OCI-LY7 (cell line): ENCODE data around the gene NHERF2.

ENCODE experiments used
- CTCF ChIP-seq: fragments of 200-600 bp; sonication (generic); conservative IDR thresholded peaks from 2 replicates; pipeline ENCODE4 v1.5.1; 2014; ENCODE audit warnings: mild to moderate bottlenecking, antibody characterized with exemption, low read length, moderate library complexity, mixed read lengths
- EZH2phosphoT487 ChIP-seq: fragments of 200-600 bp; sonication (generic); IDR thresholded peaks from 2 replicates; pipeline ENCODE4 v1.6.1; 2018; ENCODE audit warnings: low read depth, borderline replicate concordance, mild to moderate bottlenecking, mixed run types, antibody characterized with exemption, low read length, moderate library complexity, mixed read lengths

GRCh38 chr16:2066139-2066538 lies 39.4 kb downstream of the NHERF2 start:
- TF ChIP-seq CTCF, result no peak
- TF ChIP-seq EZH2phosphoT487, result no peak
